22Rv1 (cell line): Measurements from ENCODE around the gene NEK11.

Source experiments
- H3K27ac ChIP-seq: fragments of 450-650 bp; 2 replicates; pipeline ENCODE4 v1.5.1; 2017
- CTCF ChIP-seq: fragments of 450-650 bp; IDR thresholded peaks from 2 replicates; pipeline ENCODE4 v1.5.1; 2017; ENCODE audit warnings: mild to moderate bottlenecking
- ZFX ChIP-seq: fragments of 450-650 bp; IDR thresholded peaks from 2 replicates; pipeline ENCODE4 v1.6.1; 2017; ENCODE audit warnings: antibody characterized with exemption, borderline replicate concordance

Gene NEK11

GRCh38 chr3:131231710-131232389 lies 205.2 kb downstream of the NEK11 start:
- TF ChIP-seq ZFX (no peak), CTCF (no peak)
- no peak overlapping the region for H3K27ac ChIP-seq

- no peak for TF ChIP-seq CTCF
- TF ChIP-seq ZFX = no peak
- H3K27ac ChIP-seq = no peak overlapping the region
Observed at GRCh38 chr3:131232711-131233267, 206.1 kb downstream of the NEK11 start.

DNA sequence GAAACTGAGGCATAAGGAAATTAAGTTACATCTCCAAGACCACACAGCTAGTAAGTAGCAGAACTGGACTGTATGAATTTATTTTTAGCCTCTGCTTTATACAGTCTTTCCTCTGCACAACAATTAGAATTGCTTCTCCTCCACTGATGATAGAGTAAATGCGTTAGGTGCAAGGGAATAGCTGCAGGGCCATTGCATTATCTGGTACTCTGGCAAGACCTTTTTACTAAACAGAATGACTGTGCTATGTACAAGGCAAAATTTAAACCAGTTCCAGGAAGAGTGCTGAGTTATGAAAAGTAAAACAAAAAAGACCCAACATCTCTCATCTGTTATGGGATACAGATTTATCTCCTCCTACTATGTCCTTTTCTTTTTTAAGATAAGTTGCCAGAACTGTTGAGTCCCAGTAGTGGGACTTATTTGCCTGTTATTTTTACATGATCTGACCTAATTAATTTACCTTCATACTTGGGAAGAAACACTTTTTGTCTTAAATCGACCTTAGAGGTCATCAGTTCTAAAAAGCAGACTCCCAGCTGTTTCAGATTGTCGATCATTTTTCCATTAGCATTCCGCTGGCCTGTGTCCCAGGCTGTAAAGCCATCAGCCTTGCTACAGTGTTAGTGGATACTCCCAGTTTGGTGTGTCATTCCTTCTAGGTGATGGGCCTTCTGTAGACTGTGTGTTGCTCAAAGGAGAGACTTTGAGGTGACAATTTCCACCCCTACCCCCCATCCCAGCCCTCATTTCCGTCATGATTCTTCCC lies 207.4 kb downstream of the NEK11 start:
- no peak overlapping the region for H3K27ac ChIP-seq
- TF ChIP-seq ZFX (no peak), CTCF (no peak)

GRCh38 chr3:131236421-131236820 lies 209.7 kb downstream of the NEK11 start:
- no peak for TF ChIP-seq CTCF
- TF ChIP-seq ZFX = no peak
- H3K27ac ChIP-seq = no peak overlapping the region

- TF ChIP-seq CTCF (no peak), ZFX (no peak)
Observed at GRCh38 chr3:131238496-131238895, 211.8 kb downstream of the NEK11 start.

GRCh38 chr3:131239267-131239666 lies 212.6 kb downstream of the NEK11 start:
- TF ChIP-seq CTCF = no peak
- TF ChIP-seq ZFX = no peak
- no peak overlapping the region for H3K27ac ChIP-seq

More at GRCh38 chr3:131238496-131238895, 211.8 kb downstream of the NEK11 start:
- no peak overlapping the region for H3K27ac ChIP-seq

- no peak for TF ChIP-seq CTCF
- no peak for TF ChIP-seq ZFX
Observed at GRCh38 chr3:131242201-131242600, 215.5 kb downstream of the NEK11 start.

More at GRCh38 chr3:131242201-131242600, 215.5 kb downstream of the NEK11 start:
- H3K27ac ChIP-seq = no peak overlapping the region
